NCI-H748 (cell line): ENCODE measurements around the gene SLC4A2.

Source experiments
- DNase-seq: peaks from one replicate; lab custom pipeline; 2025; ENCODE audit not compliant: unreplicated experiment; lab: John Stamatoyannopoulos, UW

SLC4A2 gene

DNA sequence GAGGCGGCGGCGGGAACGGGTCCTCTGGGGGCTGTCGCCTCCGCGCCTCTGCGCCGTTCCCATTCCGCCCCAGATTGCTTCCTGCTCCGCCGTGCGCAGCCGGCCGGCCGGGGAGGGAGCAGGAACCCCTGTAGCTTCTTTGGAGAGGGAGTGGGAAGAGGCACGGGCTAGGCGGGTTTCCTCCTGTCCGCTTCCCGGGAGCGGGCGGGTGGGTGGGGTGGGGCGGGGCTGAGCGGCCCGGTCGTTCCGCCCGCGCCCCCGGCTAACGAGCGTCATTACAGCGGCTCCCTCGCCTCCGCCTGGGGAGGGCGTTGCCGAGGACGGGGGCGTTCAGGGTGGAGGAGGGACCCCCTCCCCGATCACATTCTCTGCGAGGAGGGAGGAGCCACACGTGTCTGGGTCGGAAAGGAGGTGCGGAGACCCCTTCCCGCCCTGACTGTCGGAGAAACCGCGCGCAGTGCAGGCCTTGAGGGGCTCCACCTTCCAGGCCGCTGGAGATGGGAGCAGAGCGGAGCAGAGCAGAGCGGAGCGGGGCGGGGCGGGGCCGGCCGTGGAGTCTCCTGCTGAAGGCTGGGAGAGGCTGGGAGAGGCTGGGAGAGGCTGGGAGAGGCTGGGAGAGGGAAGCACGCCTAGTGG is 66.6 kb downstream of the SLC4A2 start:
- DNase-seq = no peak
